NCI-H748 (cell line): ENCODE measurements around the gene ERC2.

Experiments used
- DNase-seq: peaks from one replicate; lab custom pipeline; 2025; ENCODE audit not compliant: unreplicated experiment; lab: John Stamatoyannopoulos, UW

The ERC2 gene

GRCh38 chr3:55804170-55805095, 663.8 kb downstream of the ERC2 start:
- DNase-seq: no peak

GRCh38 chr3:55802816-55803215, 665.5 kb downstream of the ERC2 start:
- DNase-seq: no peak

- DNase-seq: no peak
Observed at GRCh38 chr3:55801676-55802075, 666.6 kb downstream of the ERC2 start.

GRCh38 chr3:55801068-55801467, 667.2 kb downstream of the ERC2 start:
- DNase-seq: no peak

GRCh38 chr3:55797775-55798174, 670.5 kb downstream of the ERC2 start:
- no peak for DNase-seq

- DNase-seq: no peak
Observed at GRCh38 chr3:55797084-55797483, 671.2 kb downstream of the ERC2 start.

GRCh38 chr3:55796533-55796932, 671.7 kb downstream of the ERC2 start:
- DNase-seq: no peak

- peak; percentile 63 for DNase-seq
Observed at GRCh38 chr3:55795746-55796145, 672.5 kb downstream of the ERC2 start.

- DNase-seq: peak; percentile 70
Observed at GRCh38 chr3:55795296-55795695, 673.0 kb downstream of the ERC2 start.

- peak; percentile 32 for DNase-seq
Observed at GRCh38 chr3:55792742-55793141, 675.5 kb downstream of the ERC2 start.

GRCh38 chr3:55792009-55792408, 676.3 kb downstream of the ERC2 start:
- peak; percentile 33 for DNase-seq

- DNase-seq: no peak
Observed at GRCh38 chr3:55790596-55791350, 677.5 kb downstream of the ERC2 start.

GRCh38 chr3:55789516-55789915, 678.8 kb downstream of the ERC2 start:
- no peak for DNase-seq

GRCh38 chr3:55782807-55783206, 685.5 kb downstream of the ERC2 start:
- DNase-seq: no peak

- DNase-seq: no peak
Observed at GRCh38 chr3:55782351-55782750, 685.9 kb downstream of the ERC2 start.

GRCh38 chr3:55780913-55781312, 687.4 kb downstream of the ERC2 start:
- DNase-seq: no peak

- no peak for DNase-seq
Observed at GRCh38 chr3:55779543-55779942, 688.7 kb downstream of the ERC2 start.

GRCh38 chr3:55775366-55776154, 692.7 kb downstream of the ERC2 start:
- no peak for DNase-seq

- DNase-seq: no peak
Observed at GRCh38 chr3:55774856-55775255, 693.4 kb downstream of the ERC2 start.

GRCh38 chr3:55771503-55771902, 696.8 kb downstream of the ERC2 start:
- DNase-seq: peak; percentile 5

- no peak for DNase-seq
Observed at GRCh38 chr3:55770077-55770476, 698.2 kb downstream of the ERC2 start.
